HG02642 (cell line): ENCODE data around the gene GRK5.

ENCODE experiments used
- ATAC-seq: cut with Tn5 transposase; IDR thresholded peaks from one replicate; pipeline ENCODE4 v1.9.1; 2021; ENCODE audit warnings: mild to moderate bottlenecking; ENCODE audit not compliant: unreplicated experiment, poor library complexity

Gene GRK5

GRCh38 chr10:119488675-119489074, 281.3 kb downstream of the GRK5 start:
- ATAC-seq = no peak

DNA sequence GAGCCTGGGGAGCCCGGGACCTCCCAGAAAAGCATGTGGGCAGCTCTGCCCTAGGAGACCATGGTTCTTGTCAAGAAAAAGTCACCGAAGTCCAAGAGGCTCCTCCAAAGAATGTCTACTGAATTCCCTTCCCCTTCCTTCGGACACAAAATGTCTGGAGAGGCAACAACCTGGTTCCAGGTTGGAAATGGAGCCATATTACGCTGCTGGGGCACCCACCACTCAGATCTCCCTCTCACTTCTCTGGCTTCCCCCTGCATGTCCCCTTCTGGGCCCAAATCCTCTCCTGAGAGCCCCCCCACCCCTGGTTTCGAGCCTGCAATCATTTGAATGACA, 282.6 kb downstream of the GRK5 start:
- no peak for ATAC-seq

DNA sequence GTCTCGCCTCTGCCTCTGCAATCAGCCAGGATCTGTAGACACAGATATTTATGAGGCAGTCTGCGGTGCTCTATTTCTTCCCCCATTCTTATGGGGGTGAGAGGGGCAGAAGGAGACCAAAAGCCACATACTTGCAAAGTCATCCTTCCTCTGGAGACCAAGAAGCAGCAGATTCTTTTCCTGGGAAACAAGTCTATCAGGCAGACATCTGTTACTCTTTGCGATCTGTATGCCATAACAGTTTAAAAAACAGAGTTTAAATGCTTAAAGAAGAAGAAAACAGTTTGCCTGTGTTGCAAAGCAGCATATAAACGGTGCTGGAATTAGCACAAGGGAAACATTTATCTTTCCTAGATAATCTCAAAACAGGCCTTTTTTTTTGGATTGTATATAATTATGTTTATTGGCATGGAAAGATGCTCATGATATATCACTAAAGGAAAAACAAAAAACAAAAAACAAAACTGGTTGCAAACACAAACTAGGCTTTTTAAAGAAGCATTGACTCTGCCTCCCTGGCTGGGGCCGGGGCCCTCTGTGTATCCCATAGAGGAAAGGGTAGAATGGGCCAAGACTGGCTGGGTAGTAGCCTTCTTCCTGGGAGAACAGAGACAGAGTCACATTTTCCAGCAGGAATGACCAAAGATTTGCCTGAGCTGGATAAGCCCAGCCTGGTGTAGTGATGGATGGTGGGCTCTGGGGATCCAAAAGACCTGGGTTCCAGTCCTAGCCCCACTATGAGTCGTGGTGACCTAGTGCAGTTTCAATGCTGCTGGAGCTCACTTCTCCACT, 284.8 kb downstream of the GRK5 start:
- ATAC-seq = no peak

- ATAC-seq = no peak
These were observed 285.8 kb downstream of the GRK5 start for GRCh38 chr10:119493155-119493554.

GRCh38 chr10:119494236-119495020, 287.1 kb downstream of the GRK5 start:
- no peak for ATAC-seq

DNA sequence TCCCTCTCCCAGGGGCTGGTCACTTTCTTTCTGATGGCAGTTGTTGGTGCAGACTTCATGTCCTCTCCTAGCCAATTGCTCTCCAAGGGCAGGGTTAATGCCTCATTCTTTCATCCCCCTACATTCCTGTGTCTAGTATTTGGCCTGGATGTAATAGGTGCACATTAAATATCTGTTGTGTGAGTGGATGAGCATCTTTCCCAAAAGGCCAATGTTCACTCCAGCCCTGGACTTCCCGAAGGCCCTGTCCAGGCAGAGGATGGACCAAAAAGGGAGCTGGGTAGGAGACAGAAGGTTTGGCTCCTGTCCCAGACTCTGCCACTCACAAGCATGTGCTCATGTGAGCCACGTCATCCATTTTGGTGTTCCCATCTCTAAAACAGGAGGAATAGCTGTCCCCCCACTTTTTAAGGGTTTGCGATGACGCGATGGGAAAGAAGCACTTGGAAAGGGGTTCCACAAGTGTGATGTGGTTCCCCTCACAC, 287.7 kb downstream of the GRK5 start:
- ATAC-seq = no peak

DNA sequence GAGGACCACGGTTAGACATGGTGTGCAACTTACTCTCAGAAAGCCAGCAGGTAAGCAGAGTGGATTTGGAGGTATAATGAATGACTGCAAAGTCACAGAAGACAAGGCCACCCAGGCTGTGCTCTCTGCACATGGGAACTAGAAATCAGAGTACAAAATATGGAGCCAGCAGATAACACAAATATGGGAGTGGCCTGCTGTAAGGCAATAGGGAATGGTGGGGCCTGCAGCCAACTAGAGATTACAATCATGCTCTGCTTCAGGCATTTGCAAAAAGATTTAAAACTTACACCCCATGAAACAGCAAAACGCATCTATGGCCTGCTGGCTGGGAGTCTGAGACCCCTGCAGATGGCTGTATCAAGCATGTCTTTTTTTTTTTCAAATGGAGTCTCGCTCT, 288.2 kb downstream of the GRK5 start:
- ATAC-seq = no peak

- ATAC-seq = peak; percentile 86
These were observed 288.9 kb downstream of the GRK5 start for GRCh38 chr10:119496273-119496672.

- no peak for ATAC-seq
These were observed 289.9 kb downstream of the GRK5 start for GRCh38 chr10:119497243-119497642.

GRCh38 chr10:119498889-119499676, 291.7 kb downstream of the GRK5 start:
- ATAC-seq = no peak

DNA sequence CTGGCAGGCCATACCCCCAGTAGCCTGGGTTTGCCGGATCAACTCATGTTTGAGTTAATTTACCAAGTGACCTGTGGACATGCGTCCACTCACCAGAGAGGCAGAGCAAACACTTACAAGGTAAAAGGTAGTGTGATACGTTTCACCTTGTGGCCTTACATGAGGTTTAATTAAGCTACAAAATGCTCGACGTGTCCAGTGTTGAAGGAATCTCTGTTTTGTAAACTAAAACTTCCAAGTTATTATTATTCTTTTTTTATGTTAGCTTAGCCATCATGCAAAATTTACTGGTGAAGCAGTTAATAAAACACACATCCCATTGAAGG, 292.3 kb downstream of the GRK5 start:
- ATAC-seq = no peak

- no peak for ATAC-seq
These were observed 292.9 kb downstream of the GRK5 start for GRCh38 chr10:119500123-119500795.

DNA sequence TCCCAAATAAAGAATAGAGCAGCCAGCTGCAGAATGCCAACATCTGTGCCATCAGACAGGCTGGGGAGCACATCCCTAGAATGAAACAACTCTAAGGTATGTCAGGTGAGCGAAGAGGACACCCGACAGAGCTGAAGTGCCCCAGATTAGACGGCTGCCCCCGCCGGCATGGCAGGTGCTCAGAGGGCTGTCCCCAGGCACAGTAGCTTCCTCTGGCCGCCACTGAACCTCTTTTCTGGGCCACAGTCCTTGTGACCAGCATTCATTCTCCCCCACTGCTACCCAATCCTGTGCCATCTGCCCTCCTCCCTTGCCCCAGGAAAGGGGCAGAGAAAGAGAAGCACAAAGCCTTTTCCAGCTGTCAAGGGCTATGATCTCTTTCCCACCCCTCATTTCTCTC, 293.4 kb downstream of the GRK5 start:
- no peak for ATAC-seq

- no peak for ATAC-seq
These were observed 294.3 kb downstream of the GRK5 start for GRCh38 chr10:119501690-119502089.

DNA sequence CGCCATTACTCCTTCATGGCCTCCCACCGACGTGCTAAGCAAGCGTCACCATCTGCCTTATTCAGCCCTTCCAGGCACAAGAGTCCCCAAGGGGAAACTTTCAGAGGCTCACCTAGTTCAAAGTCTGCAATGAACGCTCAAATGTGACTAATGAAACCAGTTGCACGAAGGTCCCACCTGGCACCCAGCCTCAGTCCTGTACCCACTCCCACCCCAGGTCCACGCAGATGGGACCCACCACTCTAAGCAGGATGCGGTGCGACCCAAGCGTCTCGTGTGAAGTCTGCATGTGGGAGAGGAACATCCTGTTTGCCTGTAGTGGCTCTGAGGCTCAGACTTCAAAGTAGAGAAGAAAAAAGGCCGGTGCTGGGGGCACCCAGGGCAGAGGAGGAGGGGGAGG, 294.8 kb downstream of the GRK5 start:
- peak; percentile 52 for ATAC-seq

GRCh38 chr10:119502618-119503155, 295.3 kb downstream of the GRK5 start:
- no peak for ATAC-seq

GRCh38 chr10:119503821-119504220, 296.4 kb downstream of the GRK5 start:
- no peak for ATAC-seq

GRCh38 chr10:119504651-119505050, 297.3 kb downstream of the GRK5 start:
- no peak for ATAC-seq

GRCh38 chr10:119505131-119505551, 297.8 kb downstream of the GRK5 start:
- no peak for ATAC-seq
